GM20431 (cell line): Measurements from ENCODE around the gene ERMAP.

Experiments
- in situ Hi-C: fragments of 300-500 bp; cut with MseI, MboI; formaldehyde crosslinking; loops from one replicate; pipeline ENCODE4 v1.15.0; 2020; ENCODE audit warnings: low sequenced_read_pairs; ENCODE audit not compliant: unreplicated experiment

ERMAP gene

GRCh38 chr1:42816585-42817439 is at the start of gene ERMAP, which contains the start of gene SVBP:
Gene ERMAP, plus strand, starts transcription at chr1:42817122. Its CDS starts 13,327 bp downstream, at chr1:42830449.
Gene SVBP, minus strand, starts transcription at chr1:42817397. Its CDS starts 853 bp downstream, at chr1:42816544.
- in situ Hi-C loops = no loop called here

GRCh38 chr1:42767510-42768000 is 49.4 kb upstream of the ERMAP start:
- in situ Hi-C loops = no loop called here

GRCh38 chr1:42768172-42768571 is 48.8 kb upstream of the ERMAP start:
- in situ Hi-C loops = no loop called here

- in situ Hi-C loops = no loop called here
These were observed 47.1 kb upstream of the ERMAP start for GRCh38 chr1:42769811-42770210.

GRCh38 chr1:42773420-42773819 is 43.5 kb upstream of the ERMAP start:
- in situ Hi-C loops = no loop called here

- in situ Hi-C loops = loop anchor here (25.0 kb wide), 1 partner anchor 287 kb away; no protein-coding TSS in a partner anchor
These were observed 41.9 kb upstream of the ERMAP start for GRCh38 chr1:42774928-42775526.

- in situ Hi-C loops = loop anchor here (25.0 kb wide), 1 partner anchor 286 kb away; no protein-coding TSS in a partner anchor
These were observed 40.4 kb upstream of the ERMAP start for GRCh38 chr1:42776502-42776901.

- in situ Hi-C loops = loop anchor here (25.0 kb wide), 1 partner anchor 284 kb away; no protein-coding TSS in a partner anchor
These were observed 39.1 kb upstream of the ERMAP start for GRCh38 chr1:42777852-42778251.

- in situ Hi-C loops = loop anchor here (25.0 kb wide), 1 partner anchor 283 kb away; no protein-coding TSS in a partner anchor
These were observed 37.2 kb upstream of the ERMAP start for GRCh38 chr1:42779725-42780124.

GRCh38 chr1:42780176-42780575 is 36.7 kb upstream of the ERMAP start:
- in situ Hi-C loops = loop anchor here (25.0 kb wide), 1 partner anchor 282 kb away; no protein-coding TSS in a partner anchor

- in situ Hi-C loops = loop anchor here (25.0 kb wide), 1 partner anchor 279 kb away; no protein-coding TSS in a partner anchor
These were observed 33.8 kb upstream of the ERMAP start for GRCh38 chr1:42783092-42783491.

GRCh38 chr1:42784547-42784945 is 32.4 kb upstream of the ERMAP start:
- in situ Hi-C loops = loop anchor here (25.0 kb wide), 1 partner anchor 278 kb away; no protein-coding TSS in a partner anchor

- in situ Hi-C loops = loop anchor here (25.0 kb wide), 1 partner anchor 277 kb away; no protein-coding TSS in a partner anchor
These were observed 31.8 kb upstream of the ERMAP start, which contains the start of gene TMEM269 for GRCh38 chr1:42784946-42785693. Gene TMEM269, plus strand, starts transcription at chr1:42784991. Its CDS starts 4,903 bp downstream, at chr1:42789894.

GRCh38 chr1:42786097-42786496 is 30.8 kb upstream of the ERMAP start:
- in situ Hi-C loops = loop anchor here (25.0 kb wide), 1 partner anchor 276 kb away; no protein-coding TSS in a partner anchor

- in situ Hi-C loops = loop anchor here (25.0 kb wide), 1 partner anchor 274 kb away; no protein-coding TSS in a partner anchor
These were observed 28.9 kb upstream of the ERMAP start for GRCh38 chr1:42788021-42788420.

GRCh38 chr1:42793824-42794223 is 23.1 kb upstream of the ERMAP start:
- in situ Hi-C loops = loop anchor here (25.0 kb wide), 1 partner anchor 268 kb away; no protein-coding TSS in a partner anchor

- in situ Hi-C loops = loop anchor here (25.0 kb wide), 1 partner anchor 265 kb away; no protein-coding TSS in a partner anchor
These were observed 19.5 kb upstream of the ERMAP start for GRCh38 chr1:42797414-42797813.

- in situ Hi-C loops = loop anchor here (25.0 kb wide), 1 partner anchor 264 kb away; no protein-coding TSS in a partner anchor
These were observed 18.9 kb upstream of the ERMAP start for GRCh38 chr1:42797979-42798378.

- in situ Hi-C loops = no loop called here
These were observed 15.0 kb upstream of the ERMAP start for GRCh38 chr1:42801832-42802473.
